Neural cell (in vitro differentiated cells): Measurements from ENCODE around the gene DDX54. TPM values are rescaled to one million over a fixed set of nuclear protein-coding genes. Genes with fewer than 3 reads are reported as not detected.

Experiments
- H2AFZ ChIP-seq: fragments of 200-600, 300-800 bp; sonication (generic), shearing (Covaris generic); 2 replicates; pipeline ENCODE4 v1.6.0; 2014; ENCODE audit warnings: low read depth, mild to moderate bottlenecking, antibody characterized with exemption, low read length, moderate library complexity
- H3F3A ChIP-seq: fragments of 200-600 bp; shearing (Covaris generic); 2 replicates; pipeline ENCODE4 v1.6.1; 2016; ENCODE audit warnings: mild to moderate bottlenecking, moderate library complexity, mixed read lengths, antibody characterized with exemption, low read length; ENCODE audit not compliant: insufficient read depth, poor library complexity, severe bottlenecking
- H3K27ac ChIP-seq: fragments of 200-600, 300-800 bp; sonication (generic), shearing (Covaris generic); 2 replicates; pipeline ENCODE4 v1.5.1; 2014; ENCODE audit warnings: mild to moderate bottlenecking, low read length, moderate library complexity
- H3K27me3 ChIP-seq: fragments of 300-800, 200-600 bp; sonication (generic), shearing (Covaris generic); 2 replicates; pipeline ENCODE4 v1.6.0; 2014; ENCODE audit warnings: mild to moderate bottlenecking, low read depth, low read length, moderate library complexity; ENCODE audit not compliant: insufficient read depth
- H3K36me3 ChIP-seq: fragments of 300-800, 200-600 bp; sonication (generic), shearing (Covaris generic); 2 replicates; pipeline ENCODE4 v1.5.1; 2014; ENCODE audit warnings: mild to moderate bottlenecking, antibody characterized with exemption, low read length, moderate library complexity; ENCODE audit not compliant: insufficient read depth
- H3K4me2 ChIP-seq: fragments of 300-800, 200-600 bp; sonication (generic), shearing (Covaris generic); 2 replicates; pipeline ENCODE4 v1.6.0; 2014; ENCODE audit warnings: mild to moderate bottlenecking, low read length
- H3K4me3 ChIP-seq: fragments of 300-800, 200-600 bp; sonication (generic), shearing (Covaris generic); 2 replicates; pipeline ENCODE4 v1.5.1; 2014; ENCODE audit warnings: mild to moderate bottlenecking, low read length, moderate library complexity
- H3K79me2 ChIP-seq: fragments of 200-600 bp; shearing (Covaris generic); replicated peaks from 2 replicates; pipeline ENCODE4 v1.6.0; 2014; ENCODE audit warnings: mild to moderate bottlenecking, low read length, moderate library complexity; ENCODE audit not compliant: insufficient read depth
- H3K9ac ChIP-seq: fragments of 300-800, 200-600 bp; sonication (generic), shearing (Covaris generic); 2 replicates; pipeline ENCODE4 v1.6.1; 2016; ENCODE audit warnings: mild to moderate bottlenecking, low read length, mixed read lengths
- H3K9me2 ChIP-seq: fragments of 200-600 bp; shearing (Covaris generic); 2 replicates; pipeline ENCODE4 v1.6.1; 2016; ENCODE audit warnings: mild to moderate bottlenecking, low read length, mixed read lengths; ENCODE audit not compliant: insufficient read depth
- H3K9me3 ChIP-seq: fragments of 200-600, 300-800 bp; sonication (generic), shearing (Covaris generic); 2 replicates; pipeline ENCODE4 v1.6.1; 2016; ENCODE audit warnings: mild to moderate bottlenecking, mixed run types, low read length, moderate library complexity, mixed read lengths
- H4K20me1 ChIP-seq: fragments of 200-600 bp; shearing (Covaris generic); 2 replicates; pipeline ENCODE4 v1.6.1; 2016; ENCODE audit warnings: mild to moderate bottlenecking, mixed run types; ENCODE audit not compliant: insufficient read depth
- EP300 ChIP-seq: fragments of 450-650 bp; conservative IDR thresholded peaks from 2 replicates; pipeline ENCODE4 v1.6.1; 2014; ENCODE audit warnings: antibody characterized with exemption, mild to moderate bottlenecking, moderate library complexity; ENCODE audit not compliant: poor library complexity, severe bottlenecking
- EZH2 ChIP-seq: fragments of 200-600, 300-800 bp; shearing (Covaris generic), sonication (generic); IDR thresholded peaks from 2 replicates; pipeline ENCODE4 v1.6.1; 2014; ENCODE audit warnings: antibody characterized with exemption, low read length, borderline replicate concordance, mild to moderate bottlenecking; ENCODE audit not compliant: insufficient read depth, poor library complexity, severe bottlenecking
- MXI1 ChIP-seq: fragments of 450-650 bp; conservative IDR thresholded peaks from 2 replicates; pipeline ENCODE4 v1.6.1; 2014; ENCODE audit warnings: antibody characterized with exemption, mild to moderate bottlenecking; ENCODE audit not compliant: poor library complexity, severe bottlenecking
- POLR2AphosphoS5 ChIP-seq: IDR thresholded peaks from 2 replicates; pipeline ENCODE4 v1.6.1; 2012
- RAD21 ChIP-seq: fragments of 450-650 bp; conservative IDR thresholded peaks from 2 replicates; pipeline ENCODE4 v1.6.1; 2014; ENCODE audit warnings: antibody characterized with exemption, mild to moderate bottlenecking, moderate library complexity
- REST ChIP-seq: IDR thresholded peaks from 2 replicates; pipeline ENCODE4 v1.6.1; 2012; ENCODE audit warnings: borderline replicate concordance
- SMC3 ChIP-seq: fragments of 450-650 bp; conservative IDR thresholded peaks from 2 replicates; pipeline ENCODE4 v1.6.1; 2014; ENCODE audit warnings: antibody characterized with exemption, mild to moderate bottlenecking, moderate library complexity; ENCODE audit not compliant: poor library complexity
- TAF1 ChIP-seq: IDR thresholded peaks from 2 replicates; pipeline ENCODE4 v1.6.1; 2012; ENCODE audit warnings: low read depth
- polyA plus RNA-seq: library from polyadenylated mRNA; depleted of rRNA; stranded (reverse); fragments of >200 nt; gene quantifications from 2 replicates; pipeline ENCODE4 v1.2.3, GENCODE V29; 2014
- TF ChIP-seq, protein P1 (sequence below): fragments of 450-650 bp; IDR thresholded peaks from 2 replicates; pipeline ENCODE4 v1.5.1; 2014; ENCODE audit warnings: antibody characterized with exemption, mild to moderate bottlenecking, moderate library complexity; ENCODE audit not compliant: poor library complexity, severe bottlenecking

Gene DDX54
- polyA plus RNA-seq, 1 donor from 2014 or later: 63.3 TPM

- H2AFZ ChIP-seq: no peak overlapping the region
- H4K20me1 ChIP-seq: no peaks in the 10 kb centered on the region
- no peak overlapping the region for H3K27ac ChIP-seq
- no peaks in the 10 kb centered on the region for H3F3A ChIP-seq
- H3K4me3 ChIP-seq: no peak overlapping the region
- TF ChIP-seq TAF1 (no peak), RAD21 (no peak), SMC3 (no peak), REST (no peak), EZH2 (no peak), EP300 (no peak), MXI1 (no peak), POLR2AphosphoS5 (no peak)
- TF ChIP-seq, protein P1, sequence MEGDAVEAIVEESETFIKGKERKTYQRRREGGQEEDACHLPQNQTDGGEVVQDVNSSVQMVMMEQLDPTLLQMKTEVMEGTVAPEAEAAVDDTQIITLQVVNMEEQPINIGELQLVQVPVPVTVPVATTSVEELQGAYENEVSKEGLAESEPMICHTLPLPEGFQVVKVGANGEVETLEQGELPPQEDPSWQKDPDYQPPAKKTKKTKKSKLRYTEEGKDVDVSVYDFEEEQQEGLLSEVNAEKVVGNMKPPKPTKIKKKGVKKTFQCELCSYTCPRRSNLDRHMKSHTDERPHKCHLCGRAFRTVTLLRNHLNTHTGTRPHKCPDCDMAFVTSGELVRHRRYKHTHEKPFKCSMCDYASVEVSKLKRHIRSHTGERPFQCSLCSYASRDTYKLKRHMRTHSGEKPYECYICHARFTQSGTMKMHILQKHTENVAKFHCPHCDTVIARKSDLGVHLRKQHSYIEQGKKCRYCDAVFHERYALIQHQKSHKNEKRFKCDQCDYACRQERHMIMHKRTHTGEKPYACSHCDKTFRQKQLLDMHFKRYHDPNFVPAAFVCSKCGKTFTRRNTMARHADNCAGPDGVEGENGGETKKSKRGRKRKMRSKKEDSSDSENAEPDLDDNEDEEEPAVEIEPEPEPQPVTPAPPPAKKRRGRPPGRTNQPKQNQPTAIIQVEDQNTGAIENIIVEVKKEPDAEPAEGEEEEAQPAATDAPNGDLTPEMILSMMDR: no peak
- no peaks in the 10 kb centered on the region for H3K9me3 ChIP-seq
- H3K9me2 ChIP-seq: no peaks in the 10 kb centered on the region
- H3K9ac ChIP-seq: no peak overlapping the region
- H3K36me3 ChIP-seq: no peaks in the 10 kb centered on the region
- H3K79me2 ChIP-seq: no peaks in the 10 kb centered on the region
- no peaks in the 10 kb centered on the region for H3K27me3 ChIP-seq
- H3K4me2 ChIP-seq: no peak overlapping the region
Measured at GRCh38 chr12:113144806-113145205, 40.5 kb downstream of the DDX54 start.

- Histone ChIP-seq H3K4me3 (no peak overlapping the region), H3K9me3 (no peaks in the 10 kb centered on the region), H3F3A (no peaks in the 10 kb centered on the region), H3K9me2 (no peaks in the 10 kb centered on the region), H3K4me2 (no peak overlapping the region), H3K79me2 (no peaks in the 10 kb centered on the region), H3K9ac (no peak overlapping the region), H4K20me1 (no peaks in the 10 kb centered on the region), H3K27me3 (no peaks in the 10 kb centered on the region), H3K27ac (no peak overlapping the region), H3K36me3 (no peaks in the 10 kb centered on the region), H2AFZ (no peak overlapping the region)
- TF ChIP-seq SMC3 (no peak), REST (no peak), EP300 (no peak), EZH2 (no peak)
- TF ChIP-seq, protein P1: no peak
Measured at GRCh38 chr12:113143959-113144358, 41.3 kb downstream of the DDX54 start.
